Heart left ventricle (tissue), 13 donors: ENCODE results near the gene ATF6.

Experiments used
- CTCF ChIP-seq, 12 donors: fragments of 200-600 bp; sonication (generic) in 4 of 12; IDR thresholded peaks; one replicate each; pipeline versions ENCODE4 v1.5.0 to v1.8.0; 2018 to 2022; ENCODE audit warnings: antibody characterized with exemption in 12 of 12, mild to moderate bottlenecking in 5 of 12
- POLR2A ChIP-seq, 2 donors: fragments of 450-650 bp; IDR thresholded peaks; one replicate each; pipeline ENCODE4 v1.6.1; 2017; ENCODE audit warnings: antibody characterized with exemption in 2 of 2, mild to moderate bottlenecking in 2 of 2, moderate library complexity in 2 of 2
- donor health status: ischemic (EF 13 %, LVEDD 7.1; RV severe dilation, severe dysfunction).
- donor health status: DM: no; HTN: yes; CAD: no.
- donor health status: DM: no; HTN: no; CAD: no.
- donor health status: ischemic (EF 25% LVEDD 6.9; RV normal size, moderate dysfunction).
- donor health status: ischemic (EF 25% LVEDD 5.7; RV mildly dilated, moderate dysfunction).
- donor health status: ischemic (EF 35%, LVEDD 5.7; RV mildly dilated, moderate dysfunction).
- donor health status: nonischemic (EF 11% LVEDD 7.7; RV severe dilation, severe dysfunction).
- donor health status: DM: yes; HTN: yes; CAD: no.
- donor health status: PGD.
- donor health status: ischemic (EF 29% LVEDD 5.4; RV normal size, mild dysfunction).
- donor health status: nonischemic (EF 23%, LVEDD 6.1; RV moderate dilation, normal function).

- TF ChIP-seq POLR2A (IDR thresholded peaks at IDR 0.05), result no peak
- TF ChIP-seq CTCF (IDR thresholded peaks at IDR 0.05), result no peak
These were observed 217.6 kb downstream of the ATF6 start for GRCh38 chr1:161983725-161984124.
